OCI-LY3 (cell line): ENCODE results near the gene CEP112.

Source experiments
- H2AFZ ChIP-seq: fragments of 200-600, 300-600 bp; shearing (Covaris generic); 2 replicates; pipeline ENCODE4 v1.6.0; 2014; ENCODE audit warnings: antibody characterized with exemption, low read depth, low read length
- H3K27ac ChIP-seq: fragments of 200-600, 300-600 bp; sonication (generic); 2 replicates; pipeline ENCODE4 v1.5.1; 2014; ENCODE audit warnings: mild to moderate bottlenecking, low read length, moderate library complexity, mixed read lengths
- H3K27me3 ChIP-seq: fragments of 200-600, 300-600 bp; sonication (generic); 2 replicates; pipeline ENCODE4 v1.6.1; 2014; ENCODE audit warnings: low read depth, low read length, mixed read lengths
- H3K36me3 ChIP-seq: fragments of 200-600, 300-600 bp; sonication (generic); replicated peaks from 2 replicates; pipeline ENCODE3; 2014; ENCODE audit warnings: low read depth, low read length, mixed read lengths
- H3K4me1 ChIP-seq: fragments of 300-600, 200-600 bp; sonication (generic); 2 replicates; pipeline ENCODE4 v1.6.1; 2014; ENCODE audit warnings: low read length, mixed read lengths
- H3K4me2 ChIP-seq: fragments of 200-600, 300-600 bp; sonication (generic); 2 replicates; pipeline ENCODE4 v1.6.1; 2014; ENCODE audit warnings: low read length, mixed read lengths
- H3K4me3 ChIP-seq: fragments of 300-600, 200-600 bp; sonication (generic); 2 replicates; pipeline ENCODE4 v1.5.1; 2014; ENCODE audit warnings: antibody characterized with exemption, mild to moderate bottlenecking, low read length, moderate library complexity
- H3K79me2 ChIP-seq: fragments of 300-600, 200-600 bp; shearing (Covaris generic); 2 replicates; pipeline ENCODE4 v1.6.1; 2014; ENCODE audit warnings: mild to moderate bottlenecking, low read length, mixed read lengths
- H3K9ac ChIP-seq: fragments of 300-600, 200-600 bp; shearing (Covaris generic); 2 replicates; pipeline ENCODE4 v1.6.0; 2014; ENCODE audit warnings: mild to moderate bottlenecking, low read length, moderate library complexity
- H3K9me3 ChIP-seq: fragments of 200-600, 300-600 bp; shearing (Covaris generic); 2 replicates; pipeline ENCODE4 v1.6.1; 2014; ENCODE audit warnings: low read length, mixed read lengths; ENCODE audit not compliant: insufficient read depth
- H4K20me1 ChIP-seq: fragments of 200-600, 300-600 bp; sonication (generic); 2 replicates; pipeline ENCODE4 v1.6.1; 2016; ENCODE audit warnings: low read length, mixed read lengths; ENCODE audit not compliant: insufficient read depth
- CTCF ChIP-seq: fragments of 200-600, 300-600 bp; sonication (generic); IDR thresholded peaks from 2 replicates; pipeline ENCODE4 v1.5.1; 2014; ENCODE audit warnings: antibody characterized with exemption, low read length, low read depth
- EZH2phosphoT487 ChIP-seq: fragments of 200-600 bp; shearing (Covaris generic); IDR thresholded peaks from 2 replicates; pipeline ENCODE4 v1.6.1; 2018; ENCODE audit warnings: antibody characterized with exemption, mixed run types, low read depth

The CEP112 gene

DNA sequence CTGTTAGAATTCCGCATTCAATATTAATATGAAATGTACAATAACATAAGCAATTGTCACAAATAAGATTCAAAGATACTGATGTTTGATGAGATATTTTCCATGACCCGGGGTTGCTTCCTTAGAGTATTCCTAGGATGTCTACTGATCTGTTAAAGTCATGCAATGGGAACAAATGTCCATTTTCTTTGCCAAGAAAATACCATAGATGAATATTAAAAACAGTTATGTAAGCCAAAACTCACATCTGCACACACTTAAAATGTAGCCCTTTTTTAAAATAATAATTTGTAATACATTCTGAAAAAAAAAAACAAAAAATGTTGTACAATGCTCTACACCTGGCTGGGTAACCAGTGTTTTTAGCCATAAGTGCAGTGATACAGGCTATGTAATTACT lies 371.1 kb downstream of the CEP112 start:
- H3K9me3 ChIP-seq, result no peaks in the 10 kb centered on the region
- H3K4me1 ChIP-seq, result peaks cover 12% of the 10 kb centered on the region
- H3K79me2 ChIP-seq, result no peaks in the 10 kb centered on the region
- H3K36me3 ChIP-seq, result no peaks in the 10 kb centered on the region
- no peak overlapping the region for H3K4me3 ChIP-seq
- H4K20me1 ChIP-seq, result no peaks in the 10 kb centered on the region
- H3K27ac ChIP-seq, result no peak overlapping the region
- H3K9ac ChIP-seq, result no peak overlapping the region
- no peaks in the 10 kb centered on the region for H3K27me3 ChIP-seq
- no peak for TF ChIP-seq EZH2phosphoT487
- no peak overlapping the region for H2AFZ ChIP-seq
- no peak overlapping the region for H3K4me2 ChIP-seq

GRCh38 chr17:65820306-65820705 lies 371.6 kb downstream of the CEP112 start:
- Histone ChIP-seq H3K4me2 (no peak overlapping the region), H3K4me3 (no peak overlapping the region), H2AFZ (no peak overlapping the region), H4K20me1 (no peaks in the 10 kb centered on the region), H3K27ac (no peak overlapping the region), H3K27me3 (no peaks in the 10 kb centered on the region), H3K4me1 (peaks cover 8% of the 10 kb centered on the region), H3K79me2 (no peaks in the 10 kb centered on the region), H3K9me3 (no peaks in the 10 kb centered on the region), H3K36me3 (no peaks in the 10 kb centered on the region), H3K9ac (no peak overlapping the region)
- no peak for TF ChIP-seq CTCF
- no peak for TF ChIP-seq EZH2phosphoT487

- H3K4me2 ChIP-seq, result no peak overlapping the region
- no peaks in the 10 kb centered on the region for H4K20me1 ChIP-seq
- peaks cover 3% of the 10 kb centered on the region for H3K4me1 ChIP-seq
- H3K27ac ChIP-seq, result no peak overlapping the region
- H3K36me3 ChIP-seq, result no peaks in the 10 kb centered on the region
- no peaks in the 10 kb centered on the region for H3K9me3 ChIP-seq
- H2AFZ ChIP-seq, result no peak overlapping the region
- H3K27me3 ChIP-seq, result no peaks in the 10 kb centered on the region
- H3K79me2 ChIP-seq, result no peaks in the 10 kb centered on the region
- TF ChIP-seq CTCF (no peak), EZH2phosphoT487 (no peak)
- H3K4me3 ChIP-seq, result no peak overlapping the region
- no peak overlapping the region for H3K9ac ChIP-seq
Measured at GRCh38 chr17:65819810-65820209, 372.1 kb downstream of the CEP112 start.

DNA sequence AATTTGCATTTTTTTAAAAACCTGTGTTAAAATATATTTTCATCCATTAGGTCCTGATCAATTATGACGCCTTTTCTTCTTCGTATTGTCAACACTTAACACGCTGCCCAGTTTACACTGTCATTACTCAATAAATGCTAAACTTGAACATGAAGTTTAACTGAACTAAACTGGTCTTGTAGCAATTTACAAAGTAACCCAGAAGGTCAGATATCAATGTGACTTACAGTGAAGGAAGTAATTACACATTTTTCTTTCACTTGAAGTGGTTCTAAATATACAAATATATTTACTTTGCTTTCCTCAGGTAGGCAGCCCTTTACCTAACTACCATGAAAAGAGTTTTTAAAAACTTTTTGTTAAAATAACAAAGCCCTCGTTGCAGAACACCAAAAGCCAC lies 374.0 kb downstream of the CEP112 start:
- H4K20me1 ChIP-seq, result no peaks in the 10 kb centered on the region
- H3K36me3 ChIP-seq, result no peaks in the 10 kb centered on the region
- H3K9me3 ChIP-seq, result no peaks in the 10 kb centered on the region
- no peaks in the 10 kb centered on the region for H3K79me2 ChIP-seq
- H3K27ac ChIP-seq, result no peak overlapping the region
- no peaks in the 10 kb centered on the region for H3K4me1 ChIP-seq
- H3K27me3 ChIP-seq, result no peaks in the 10 kb centered on the region
- no peak overlapping the region for H2AFZ ChIP-seq
- H3K9ac ChIP-seq, result no peak overlapping the region
- no peak overlapping the region for H3K4me3 ChIP-seq
- no peak overlapping the region for H3K4me2 ChIP-seq
- TF ChIP-seq EZH2phosphoT487, result no peak
- no peak for TF ChIP-seq CTCF

GRCh38 chr17:65814418-65814817 lies 377.5 kb downstream of the CEP112 start:
- Histone ChIP-seq H2AFZ (no peak overlapping the region), H3K4me3 (no peak overlapping the region), H3K27me3 (no peaks in the 10 kb centered on the region), H3K4me1 (peaks cover 11% of the 10 kb centered on the region), H3K9ac (no peak overlapping the region), H3K27ac (no peak overlapping the region), H3K36me3 (no peaks in the 10 kb centered on the region), H3K79me2 (no peaks in the 10 kb centered on the region), H3K9me3 (no peaks in the 10 kb centered on the region), H4K20me1 (no peaks in the 10 kb centered on the region), H3K4me2 (no peak overlapping the region)
- TF ChIP-seq EZH2phosphoT487 (no peak), CTCF (0 out of 2 replicates have a peak, but pooled peaks have one; percentile 5)
